Choroid plexus epithelial cell (primary cell): Measurements from ENCODE around the gene SYNE3.

ENCODE experiments used
- DNase-seq: peaks from one replicate; pipeline ENCODE4 v3.0.0-alpha.2; 2010; ENCODE audit warnings: low read depth
- H3K4me3 ChIP-seq: 2 replicates; pipeline ENCODE4 v1.5.1; 2011; ENCODE audit warnings: low read depth, mild to moderate bottlenecking, control low read depth, low read length, moderate library complexity
- TF ChIP-seq, protein P1 (sequence below): conservative IDR thresholded peaks from 2 replicates; pipeline ENCODE4 v1.5.1; 2011; ENCODE audit warnings: low read depth, mild to moderate bottlenecking, control low read depth, inconsistent platforms, low read length, moderate library complexity

The SYNE3 gene

DNA sequence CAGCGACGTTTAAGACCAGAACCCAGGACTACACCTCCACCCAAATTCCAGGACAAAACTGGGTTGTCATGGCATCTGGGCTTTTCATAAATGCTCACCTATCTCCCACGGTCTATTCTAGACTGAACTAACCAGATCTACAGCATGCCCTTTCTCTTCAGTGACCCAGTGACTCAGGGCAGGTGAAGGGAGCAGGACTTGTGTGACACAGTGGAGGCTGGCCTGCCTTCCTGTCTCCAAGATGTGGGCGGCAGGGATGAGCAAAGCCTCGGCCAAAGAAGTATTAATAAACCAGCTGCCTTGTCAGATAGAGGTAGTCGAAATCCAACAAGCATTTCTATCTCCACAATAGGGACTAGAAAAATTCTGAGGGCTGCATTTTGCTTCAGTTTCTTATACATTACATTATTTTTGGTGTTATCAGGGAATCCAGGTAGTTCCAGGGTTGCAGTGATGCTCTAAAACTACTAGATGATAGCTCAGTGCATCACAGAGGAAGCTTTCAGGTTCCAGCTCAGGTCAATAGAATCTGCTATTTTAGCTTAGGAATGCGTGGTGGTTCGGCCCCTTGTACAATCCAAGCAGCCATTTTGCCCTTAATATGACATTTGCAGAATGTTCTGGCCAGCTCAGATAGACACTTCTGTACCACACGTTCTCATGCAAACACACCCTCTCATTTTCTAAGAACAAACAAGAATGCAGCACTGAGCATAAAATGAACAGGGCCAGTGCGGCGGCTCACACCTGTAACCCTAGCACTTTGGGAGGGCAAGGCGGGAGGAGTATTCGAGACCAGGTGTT lies 14.2 kb upstream of the SYNE3 start:
- no peak overlapping the region for H3K4me3 ChIP-seq
- peak; percentile 62 for DNase-seq
- TF ChIP-seq, protein P1, sequence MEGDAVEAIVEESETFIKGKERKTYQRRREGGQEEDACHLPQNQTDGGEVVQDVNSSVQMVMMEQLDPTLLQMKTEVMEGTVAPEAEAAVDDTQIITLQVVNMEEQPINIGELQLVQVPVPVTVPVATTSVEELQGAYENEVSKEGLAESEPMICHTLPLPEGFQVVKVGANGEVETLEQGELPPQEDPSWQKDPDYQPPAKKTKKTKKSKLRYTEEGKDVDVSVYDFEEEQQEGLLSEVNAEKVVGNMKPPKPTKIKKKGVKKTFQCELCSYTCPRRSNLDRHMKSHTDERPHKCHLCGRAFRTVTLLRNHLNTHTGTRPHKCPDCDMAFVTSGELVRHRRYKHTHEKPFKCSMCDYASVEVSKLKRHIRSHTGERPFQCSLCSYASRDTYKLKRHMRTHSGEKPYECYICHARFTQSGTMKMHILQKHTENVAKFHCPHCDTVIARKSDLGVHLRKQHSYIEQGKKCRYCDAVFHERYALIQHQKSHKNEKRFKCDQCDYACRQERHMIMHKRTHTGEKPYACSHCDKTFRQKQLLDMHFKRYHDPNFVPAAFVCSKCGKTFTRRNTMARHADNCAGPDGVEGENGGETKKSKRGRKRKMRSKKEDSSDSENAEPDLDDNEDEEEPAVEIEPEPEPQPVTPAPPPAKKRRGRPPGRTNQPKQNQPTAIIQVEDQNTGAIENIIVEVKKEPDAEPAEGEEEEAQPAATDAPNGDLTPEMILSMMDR: no peak

DNA sequence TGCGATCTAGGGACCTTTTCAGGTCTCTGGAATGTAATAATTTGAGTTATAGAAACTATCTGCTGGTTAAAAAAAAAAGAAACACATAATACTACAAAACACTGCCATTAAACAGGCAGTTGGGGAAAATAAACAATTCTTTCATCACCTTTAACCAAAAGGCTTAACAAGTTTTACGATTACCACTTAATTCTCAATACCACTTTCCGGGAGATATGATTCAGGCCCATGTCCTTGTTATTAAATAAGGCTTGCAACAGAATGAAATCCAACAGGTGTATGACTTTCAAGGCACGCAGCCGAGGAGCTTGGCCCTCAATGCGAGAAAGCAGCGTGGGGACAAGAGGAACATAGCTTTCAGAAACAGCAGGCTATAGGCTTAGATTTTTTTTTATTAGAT lies 12.8 kb upstream of the SYNE3 start:
- no peak overlapping the region for H3K4me3 ChIP-seq
- TF ChIP-seq, protein P1: no peak
- no peak for DNase-seq

DNA sequence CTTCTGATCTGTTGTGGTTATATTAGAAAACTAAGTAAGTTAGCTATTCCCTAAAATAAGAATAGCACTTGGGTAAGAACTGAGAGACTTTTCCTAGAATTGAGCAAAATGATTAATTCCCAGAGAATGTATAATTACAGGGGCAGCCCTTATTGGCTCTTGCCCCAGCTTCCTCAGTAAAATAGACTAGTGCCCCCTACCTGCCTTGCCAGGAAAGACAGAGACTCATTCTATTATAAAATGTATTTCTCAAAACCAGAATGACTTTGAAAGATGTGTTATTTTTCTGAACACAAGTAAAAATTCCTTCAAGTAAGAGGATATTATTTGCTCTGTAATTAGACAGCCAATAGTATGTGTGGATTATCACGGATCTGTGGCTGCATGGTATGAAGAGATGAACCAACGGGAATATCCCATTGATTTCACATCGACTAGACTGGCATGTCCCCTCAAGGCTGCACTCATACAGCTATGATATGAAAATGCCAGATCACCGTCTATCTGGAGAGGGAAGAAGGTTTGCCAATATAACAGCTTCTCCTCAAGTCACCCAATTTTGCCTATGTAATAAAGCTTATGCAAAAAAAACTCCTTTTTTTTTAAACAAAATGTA lies 11.0 kb upstream of the SYNE3 start:
- TF ChIP-seq, protein P1: peak; percentile 88
- peak; percentile 85 for DNase-seq
- peak overlapping the region; percentile 6 for H3K4me3 ChIP-seq

DNA sequence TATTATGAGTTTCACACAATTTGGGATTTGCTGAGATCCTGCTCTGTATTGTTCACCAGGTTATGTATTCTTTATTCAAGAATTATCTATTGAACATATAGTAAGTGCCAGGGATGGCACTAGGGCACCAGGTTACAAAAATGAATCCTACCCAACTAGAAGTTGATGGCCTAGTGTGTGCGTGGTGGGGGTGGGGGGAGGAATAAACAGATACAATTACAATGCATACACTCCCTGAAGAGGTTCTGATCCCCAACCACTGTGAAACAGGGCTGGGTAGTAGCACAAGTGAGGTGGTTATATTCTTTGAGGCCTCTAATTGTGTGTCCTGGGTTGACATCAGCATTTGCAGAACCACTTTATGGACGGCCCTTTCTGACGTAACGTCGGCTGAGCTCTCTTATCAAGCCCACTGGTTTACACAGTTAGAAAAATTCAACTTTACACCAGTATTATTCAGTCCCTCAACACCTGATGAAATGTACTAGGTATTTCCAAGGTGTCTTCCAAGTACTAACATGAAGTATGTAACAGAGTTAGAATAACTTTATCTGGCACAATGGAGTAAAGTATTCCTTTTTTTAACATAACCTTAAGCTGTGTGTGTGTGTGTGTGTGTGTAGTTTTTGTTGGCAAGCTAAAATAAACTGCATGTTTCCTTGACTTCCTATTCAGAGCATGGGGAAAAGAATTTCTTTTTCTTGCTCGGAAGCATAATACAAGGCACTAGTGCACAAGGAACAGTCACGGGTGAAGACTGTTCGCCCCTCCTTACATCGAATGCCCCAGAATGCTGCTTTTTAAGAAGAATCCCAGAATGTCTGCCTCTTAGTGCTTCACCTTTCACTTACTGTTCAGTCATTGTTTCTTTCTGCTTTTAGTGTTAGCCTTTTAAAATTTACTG lies 10.3 kb upstream of the SYNE3 start:
- TF ChIP-seq, protein P1: no peak
- peak overlapping the region; percentile 6 for H3K4me3 ChIP-seq
- DNase-seq: peak; percentile 65

DNA sequence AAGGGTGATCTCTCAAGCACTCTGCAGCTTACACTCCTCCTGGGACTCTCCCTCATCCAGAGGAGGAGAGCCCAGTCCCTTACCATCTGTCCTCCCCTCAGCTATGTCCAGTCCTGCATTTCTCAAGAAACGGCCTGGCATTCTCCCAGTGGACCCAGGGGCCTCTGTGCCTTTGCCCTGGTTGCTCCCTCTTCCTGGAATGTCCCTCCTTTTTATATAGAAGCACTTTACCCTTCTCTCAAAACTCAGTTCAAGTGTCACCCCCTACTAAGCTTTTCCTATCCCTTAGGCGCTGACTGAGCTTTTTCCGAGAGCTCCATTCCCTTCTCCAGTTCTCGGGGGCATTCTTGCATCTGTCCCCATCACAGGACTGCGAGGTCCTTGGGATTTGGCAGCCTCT lies 9.5 kb upstream of the SYNE3 start:
- no peak for DNase-seq
- TF ChIP-seq, protein P1: no peak
- H3K4me3 ChIP-seq: no peak overlapping the region

DNA sequence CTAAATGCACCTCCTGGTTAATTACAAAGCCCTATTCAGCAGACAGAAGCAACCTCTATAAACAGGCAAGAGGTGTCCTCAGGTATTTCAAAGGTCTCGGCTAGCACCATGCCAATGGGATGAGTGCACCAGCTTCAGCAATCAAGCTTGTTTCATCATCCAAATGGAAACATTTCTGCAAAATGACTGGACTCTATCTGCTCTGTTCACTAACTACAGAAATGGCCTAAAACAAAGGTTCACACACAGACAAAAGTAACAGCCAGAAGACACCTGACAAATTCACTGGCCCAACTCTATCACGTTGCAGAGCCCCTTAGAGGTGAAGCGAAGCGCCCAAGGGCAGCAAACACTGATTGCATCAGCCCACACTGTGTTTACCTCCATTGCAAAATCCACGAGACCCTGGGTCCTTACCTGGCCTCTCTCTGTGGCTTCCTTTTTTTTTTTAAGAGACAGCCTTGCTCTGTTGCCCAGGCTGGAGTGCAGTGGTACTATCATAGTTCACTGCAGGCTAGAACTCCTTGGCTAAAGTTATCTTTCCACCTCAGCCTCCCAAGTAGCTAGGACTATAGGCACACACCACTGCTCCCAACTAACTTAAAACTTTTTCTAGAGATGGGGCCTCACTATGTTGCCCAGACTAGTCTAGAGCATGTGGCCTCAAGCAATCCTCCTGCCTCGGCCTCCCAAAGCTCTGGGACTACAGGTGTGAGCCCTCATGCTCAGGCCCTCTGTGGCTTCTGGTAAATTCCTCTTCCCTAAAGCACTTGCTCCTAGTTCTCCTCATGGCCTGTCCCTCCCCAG lies 8.5 kb upstream of the SYNE3 start:
- H3K4me3 ChIP-seq: no peak overlapping the region
- DNase-seq: peak; percentile 66
- TF ChIP-seq, protein P1: no peak
